Neutrophil (primary cell): Measurements from ENCODE around the gene ILF2.

Experiments used
- H3K27ac ChIP-seq: fragments of 200-600 bp; sonication (generic); 2 replicates; pipeline ENCODE4 v1.5.1; 2016; ENCODE audit warnings: mild to moderate bottlenecking, moderate library complexity
- H3K27me3 ChIP-seq: fragments of 200-600 bp; sonication (generic); 2 replicates; pipeline ENCODE4 v1.6.0; 2016; ENCODE audit warnings: mild to moderate bottlenecking
- H3K36me3 ChIP-seq: fragments of 200-600 bp; sonication (generic); 2 replicates; pipeline ENCODE4 v1.5.1; 2017
- H3K4me1 ChIP-seq, 2 experiments: fragments of 200-600 bp in 1 of 2; sonication (generic) in 1 of 2; 1 replicate in 1 of 2; 2 replicates in 1 of 2; pipeline versions ENCODE4 v1.5.1 to v1.6.1; 2013 to 2016; ENCODE audit warnings: low read depth in 1 of 2, low read length in 1 of 2, mild to moderate bottlenecking in 1 of 2, moderate library complexity in 1 of 2; ENCODE audit not compliant: control insufficient read depth in 1 of 2, insufficient read depth in 1 of 2
- H3K4me3 ChIP-seq, 2 experiments: fragments of 200-600 bp in 1 of 2; sonication (generic) in 1 of 2; 1 replicate in 1 of 2; 2 replicates in 1 of 2; pipeline ENCODE4 v1.5.1; 2013 to 2016; ENCODE audit warnings: low read depth in 1 of 2, low read length in 1 of 2, mild to moderate bottlenecking in 1 of 2, moderate library complexity in 1 of 2
- H3K9me3 ChIP-seq: fragments of 200-600 bp; sonication (generic); 2 replicates; pipeline ENCODE4 v1.5.1; 2016
- TF ChIP-seq, protein P1 (sequence below): fragments of 200-600 bp; sonication (generic); IDR thresholded peaks from 2 replicates; pipeline ENCODE4 v1.5.1; 2016; ENCODE audit warnings: antibody characterized with exemption

The ILF2 gene

GRCh38 chr1:153619171-153619570, 51.6 kb downstream of the ILF2 start:
- TF ChIP-seq, protein P1, sequence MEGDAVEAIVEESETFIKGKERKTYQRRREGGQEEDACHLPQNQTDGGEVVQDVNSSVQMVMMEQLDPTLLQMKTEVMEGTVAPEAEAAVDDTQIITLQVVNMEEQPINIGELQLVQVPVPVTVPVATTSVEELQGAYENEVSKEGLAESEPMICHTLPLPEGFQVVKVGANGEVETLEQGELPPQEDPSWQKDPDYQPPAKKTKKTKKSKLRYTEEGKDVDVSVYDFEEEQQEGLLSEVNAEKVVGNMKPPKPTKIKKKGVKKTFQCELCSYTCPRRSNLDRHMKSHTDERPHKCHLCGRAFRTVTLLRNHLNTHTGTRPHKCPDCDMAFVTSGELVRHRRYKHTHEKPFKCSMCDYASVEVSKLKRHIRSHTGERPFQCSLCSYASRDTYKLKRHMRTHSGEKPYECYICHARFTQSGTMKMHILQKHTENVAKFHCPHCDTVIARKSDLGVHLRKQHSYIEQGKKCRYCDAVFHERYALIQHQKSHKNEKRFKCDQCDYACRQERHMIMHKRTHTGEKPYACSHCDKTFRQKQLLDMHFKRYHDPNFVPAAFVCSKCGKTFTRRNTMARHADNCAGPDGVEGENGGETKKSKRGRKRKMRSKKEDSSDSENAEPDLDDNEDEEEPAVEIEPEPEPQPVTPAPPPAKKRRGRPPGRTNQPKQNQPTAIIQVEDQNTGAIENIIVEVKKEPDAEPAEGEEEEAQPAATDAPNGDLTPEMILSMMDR, result no peak
- Histone ChIP-seq H3K9me3 (no peaks in the 10 kb centered on the region), H3K4me1 (peaks cover 0 to 7% of the 10 kb centered on the region in 2 experiments), H3K4me3 (no peak overlapping the region), H3K36me3 (no peaks in the 10 kb centered on the region), H3K27ac (no peak overlapping the region), H3K27me3 (no peaks in the 10 kb centered on the region)

DNA sequence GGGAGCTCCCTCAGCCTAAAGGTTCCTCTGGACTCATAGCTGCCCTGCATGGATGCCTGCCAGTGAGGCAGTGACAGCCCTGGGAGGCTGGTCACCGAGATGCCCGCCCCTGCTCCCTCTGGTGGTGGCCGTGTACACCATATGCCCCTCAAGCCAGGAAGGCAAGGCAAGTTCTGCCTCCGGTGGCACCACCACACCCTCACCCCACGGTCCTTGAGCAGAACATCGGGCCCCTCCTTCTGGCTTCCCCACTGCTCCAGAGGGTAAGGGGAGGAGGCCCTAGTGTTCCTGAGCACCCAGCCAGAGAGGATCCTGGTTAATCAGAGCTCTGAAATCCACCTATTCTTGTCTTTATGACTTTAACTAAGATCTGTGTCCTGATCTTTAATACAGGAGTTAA, 53.1 kb downstream of the ILF2 start:
- Histone ChIP-seq H3K4me1 (peaks cover 0 to 7% of the 10 kb centered on the region in 2 experiments), H3K27me3 (no peaks in the 10 kb centered on the region), H3K36me3 (no peaks in the 10 kb centered on the region), H3K4me3 (no peak overlapping the region), H3K9me3 (no peaks in the 10 kb centered on the region), H3K27ac (no peak overlapping the region)
- TF ChIP-seq, protein P1, result peak; percentile 39

DNA sequence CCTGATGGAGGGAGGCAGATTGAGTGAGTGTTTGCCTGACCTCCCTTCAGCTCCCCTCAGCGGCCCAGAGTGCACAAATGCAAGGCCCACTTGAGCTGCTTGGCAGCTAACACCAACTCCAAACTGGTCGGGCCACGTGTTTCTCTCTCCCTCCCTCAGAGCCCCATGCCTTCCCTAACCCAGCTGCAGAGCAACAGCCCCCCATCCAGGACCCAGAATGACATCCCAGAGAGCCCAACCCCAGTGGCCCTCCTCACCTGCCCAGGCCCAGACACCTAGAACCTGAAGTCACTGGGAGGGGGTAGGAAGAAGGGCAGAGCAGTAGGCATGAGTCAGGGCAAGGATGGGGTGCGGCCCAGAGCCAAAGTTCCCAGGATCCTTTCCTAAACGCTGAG, 53.9 kb downstream of the ILF2 start:
- H3K36me3 ChIP-seq, result no peaks in the 10 kb centered on the region
- no peaks in the 10 kb centered on the region for H3K27me3 ChIP-seq
- TF ChIP-seq, protein P1, result no peak
- no peak overlapping the region for H3K4me3 ChIP-seq
- peaks cover 0 to 7% of the 10 kb centered on the region in 2 experiments for H3K4me1 ChIP-seq
- no peaks in the 10 kb centered on the region for H3K9me3 ChIP-seq
- H3K27ac ChIP-seq, result no peak overlapping the region

GRCh38 chr1:153616144-153616916, 54.5 kb downstream of the ILF2 start, which contains the start of gene S100A14:
TSS of gene S100A14 (minus strand) at chr1:153616325. CDS start at chr1:153615858, 467 bp downstream.
- no peaks in the 10 kb centered on the region for H3K36me3 ChIP-seq
- TF ChIP-seq, protein P1, result no peak
- no peak within 1 kb of the TSS for H3K27ac ChIP-seq
- peaks cover 3% of the 10 kb centered on the region for H3K27me3 ChIP-seq
- peaks cover 0 to 7% of the 10 kb centered on the region in 2 experiments for H3K4me1 ChIP-seq
- no peaks in the 10 kb centered on the region for H3K9me3 ChIP-seq
- no peak within 1 kb of the TSS for H3K4me3 ChIP-seq

DNA sequence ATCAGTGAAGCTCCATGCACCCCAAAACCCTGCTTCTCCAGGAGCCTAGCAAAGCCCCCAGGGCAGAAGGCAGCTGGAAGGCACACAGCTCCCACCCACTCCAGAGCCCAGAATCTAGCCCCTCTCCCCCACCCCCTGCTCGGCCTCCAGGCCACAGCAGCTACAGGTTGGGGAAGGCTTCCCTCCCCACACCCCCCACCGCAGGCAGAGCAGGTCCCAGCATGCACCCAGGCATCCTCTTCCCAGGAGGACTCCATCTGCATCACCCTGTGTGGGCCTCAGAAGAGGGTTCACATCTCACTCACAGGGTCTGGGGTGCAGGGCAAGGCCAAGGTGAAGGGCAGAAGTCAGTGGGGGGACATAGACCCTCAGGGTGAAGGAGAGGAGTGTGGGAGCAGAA, 55.4 kb downstream of the ILF2 start:
- TF ChIP-seq, protein P1, result no peak
- Histone ChIP-seq H3K4me1 (peaks cover 0 to 7% of the 10 kb centered on the region in 2 experiments), H3K27me3 (peaks cover 10% of the 10 kb centered on the region), H3K9me3 (no peaks in the 10 kb centered on the region), H3K4me3 (no peak overlapping the region), H3K27ac (no peak overlapping the region), H3K36me3 (no peaks in the 10 kb centered on the region)
